AG04449 (cell line): ENCODE results near the gene C11orf58.

ENCODE experiments used
- CTCF ChIA-PET: fragments of 350-600 bp; formaldehyde crosslinking; extraction: SDS; loops from one replicate; lab custom pipeline; 2021; ENCODE audit warnings: antibody characterized with exemption; lab: Yijun Ruan, JAX
- POLR2A ChIA-PET: fragments of 400-600, 350-600 bp; formaldehyde crosslinking; extraction: SDS; loops from one replicate; lab custom pipeline; 2020; ENCODE audit warnings: antibody characterized with exemption, inconsistent platforms; lab: Yijun Ruan, JAX
- DNase-seq: peaks from one replicate; pipeline ENCODE4 v3.0.0-alpha.2; 2010; ENCODE audit warnings: low read depth, low spot score
- H3K4me3 ChIP-seq: 2 replicates; pipeline ENCODE4 v1.5.1; 2011; ENCODE audit warnings: low read depth, mild to moderate bottlenecking, control low read depth, low read length
- CTCF ChIP-seq: IDR thresholded peaks from one replicate; pipeline ENCODE4 v1.5.1; 2011; ENCODE audit warnings: mild to moderate bottlenecking, moderate library complexity, low read length, control low read depth, inconsistent platforms; ENCODE audit not compliant: insufficient read depth; ENCODE audit errors: missing control alignments

C11orf58 gene

GRCh38 chr11:16738193-16738946 lies at the start of gene C11orf58:
TSS of gene C11orf58 (plus strand) at chr11:16738647. CDS start at chr11:16738779, 132 bp downstream.
- ChIA-PET CTCF (interaction anchor here (0.6 to 2.1 kb wide), 5 partner anchors 24 to 1088 kb away, joined by 3 to 9 read pairs (median 4); no protein-coding TSS in a partner anchor), POLR2A (interaction anchor here (1.0 to 1.1 kb wide), 2 partner anchors 11 to 23 kb away, joined by 3 to 5 read pairs; no protein-coding TSS in a partner anchor)
- peak within 1 kb of the TSS; percentile 77 for H3K4me3 ChIP-seq
- DNase-seq = peak; percentile 85
- no peak for TF ChIP-seq CTCF

GRCh38 chr11:16690086-16690485 lies 48.4 kb upstream of the C11orf58 start:
- no peak overlapping the region for H3K4me3 ChIP-seq
- TF ChIP-seq CTCF = no peak
- ChIA-PET POLR2A (no interaction called here), CTCF (no interaction called here)
- no peak for DNase-seq

- ChIA-PET CTCF (no interaction called here), POLR2A (no interaction called here)
- no peak for TF ChIP-seq CTCF
- no peak for DNase-seq
- H3K4me3 ChIP-seq = no peak overlapping the region
Measured at GRCh38 chr11:16703795-16704194, 34.7 kb upstream of the C11orf58 start.

- no peak overlapping the region for H3K4me3 ChIP-seq
- ChIA-PET CTCF (interaction anchor here (0.7 to 1.0 kb wide), 2 partner anchors 24 to 107 kb away, joined by 3 to 4 read pairs; partner anchors contain the start of gene C11orf58), POLR2A (no interaction called here)
- no peak for DNase-seq
- TF ChIP-seq CTCF = no peak
Measured at GRCh38 chr11:16713594-16713993, 24.9 kb upstream of the C11orf58 start.

GRCh38 chr11:16722581-16723344 lies 15.7 kb upstream of the C11orf58 start:
- POLR2A ChIA-PET = no interaction called here
- DNase-seq = no peak
- CTCF ChIA-PET = no interaction called here
- no peak overlapping the region for H3K4me3 ChIP-seq
- TF ChIP-seq CTCF = no peak

GRCh38 chr11:16727806-16728205 lies 10.6 kb upstream of the C11orf58 start:
- DNase-seq = no peak
- H3K4me3 ChIP-seq = no peak overlapping the region
- ChIA-PET POLR2A (no interaction called here), CTCF (no interaction called here)
- no peak for TF ChIP-seq CTCF
